ENCODE data around the gene SYT9. TPM values are rescaled to one million over a fixed set of nuclear protein-coding genes. Genes with fewer than 3 reads are reported as not detected.

The SYT9 gene
- total RNA-seq, 2 donors from 2014 or later, result 0.81 to 2.2 TPM

DNA sequence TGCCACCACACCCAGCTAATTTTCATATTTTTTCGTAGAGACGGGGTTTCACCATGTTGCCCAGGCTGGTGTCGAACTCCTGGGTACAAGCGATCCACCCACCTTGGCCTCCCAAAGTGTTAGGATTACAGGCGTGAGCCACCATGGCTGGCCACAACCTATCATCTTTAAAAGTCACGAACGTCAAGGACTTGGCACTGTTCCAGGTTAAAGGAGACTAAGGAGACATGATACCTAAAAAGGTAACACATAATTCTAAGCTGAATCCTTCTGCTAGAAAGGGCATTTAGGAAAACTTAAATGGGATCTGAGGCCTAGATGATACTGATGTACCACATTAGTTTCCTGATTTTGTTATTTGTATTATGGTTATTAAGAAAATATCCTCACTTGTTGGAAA lies 43.3 kb upstream of the SYT9 start:
- H3K27ac Mint-ChIP-seq, result no peak overlapping the region

DNA sequence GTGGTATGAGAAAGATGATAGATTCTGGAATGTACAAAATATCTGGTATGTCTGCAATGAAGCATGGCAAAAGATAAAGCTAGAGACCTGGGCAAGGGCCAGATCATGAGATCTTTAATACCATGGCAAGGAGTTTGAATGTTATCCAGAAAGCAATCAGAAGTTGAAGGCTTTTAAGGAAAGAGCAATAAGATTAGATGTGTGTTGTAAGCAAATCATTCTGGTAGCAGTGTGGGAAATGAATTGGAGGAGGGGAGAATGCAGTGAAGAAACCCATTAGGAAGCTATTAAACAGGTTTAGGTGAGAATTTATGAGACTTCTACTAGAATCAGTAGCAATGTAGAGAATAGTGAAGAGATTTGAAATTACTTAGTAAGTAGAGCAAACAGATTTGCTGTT lies 32.2 kb upstream of the SYT9 start:
- no peaks in the 10 kb centered on the region for H3K4me1 Mint-ChIP-seq
- H3K27ac Mint-ChIP-seq, result no peak overlapping the region
- TF ChIP-seq, protein P1, sequence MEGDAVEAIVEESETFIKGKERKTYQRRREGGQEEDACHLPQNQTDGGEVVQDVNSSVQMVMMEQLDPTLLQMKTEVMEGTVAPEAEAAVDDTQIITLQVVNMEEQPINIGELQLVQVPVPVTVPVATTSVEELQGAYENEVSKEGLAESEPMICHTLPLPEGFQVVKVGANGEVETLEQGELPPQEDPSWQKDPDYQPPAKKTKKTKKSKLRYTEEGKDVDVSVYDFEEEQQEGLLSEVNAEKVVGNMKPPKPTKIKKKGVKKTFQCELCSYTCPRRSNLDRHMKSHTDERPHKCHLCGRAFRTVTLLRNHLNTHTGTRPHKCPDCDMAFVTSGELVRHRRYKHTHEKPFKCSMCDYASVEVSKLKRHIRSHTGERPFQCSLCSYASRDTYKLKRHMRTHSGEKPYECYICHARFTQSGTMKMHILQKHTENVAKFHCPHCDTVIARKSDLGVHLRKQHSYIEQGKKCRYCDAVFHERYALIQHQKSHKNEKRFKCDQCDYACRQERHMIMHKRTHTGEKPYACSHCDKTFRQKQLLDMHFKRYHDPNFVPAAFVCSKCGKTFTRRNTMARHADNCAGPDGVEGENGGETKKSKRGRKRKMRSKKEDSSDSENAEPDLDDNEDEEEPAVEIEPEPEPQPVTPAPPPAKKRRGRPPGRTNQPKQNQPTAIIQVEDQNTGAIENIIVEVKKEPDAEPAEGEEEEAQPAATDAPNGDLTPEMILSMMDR (conservative IDR thresholded peaks at IDR 0.05), result no peak
- peaks cover 19% of the 10 kb centered on the region for H3K27me3 ChIP-seq (ENCODE audit: control insufficient read depth, insufficient read depth, low read length, poor library complexity, severe bottlenecking)
- no peaks in the 10 kb centered on the region for H3K9me3 ChIP-seq (ENCODE audit: control insufficient read depth, low read length)
- H3K27ac ChIP-seq (ENCODE audit: low read depth, low read length), result no peak overlapping the region
- DNase-seq, result no peak
- no peak overlapping the region for H3K4me3 Mint-ChIP-seq
- H3K36me3 ChIP-seq (ENCODE audit: control insufficient read depth, insufficient read depth, low read length), result no peaks in the 10 kb centered on the region
- H3K9me3 Mint-ChIP-seq, result no peaks in the 10 kb centered on the region
- H3K36me3 Mint-ChIP-seq (ENCODE audit: low read depth), result no peaks in the 10 kb centered on the region
- no peak overlapping the region for H3K4me3 ChIP-seq (ENCODE audit: low read length)
- peaks cover 12% of the 10 kb centered on the region for H3K27me3 Mint-ChIP-seq (ENCODE audit: insufficient read depth)
- H3K4me1 ChIP-seq (ENCODE audit: control insufficient read depth, insufficient read depth, low read length), result no peaks in the 10 kb centered on the region
- no peak overlapping the region for H3K9ac ChIP-seq (ENCODE audit: extremely low read depth, low read length, poor library complexity, severe bottlenecking)

More for the DNA sequence above, 43.3 kb upstream of the SYT9 start:
- Mint-ChIP-seq H3K27me3 (ENCODE audit: insufficient read depth) (no peaks in the 10 kb centered on the region), H3K9me3 (no peaks in the 10 kb centered on the region), H3K4me1 (peaks cover 15% of the 10 kb centered on the region), H3K4me3 (no peak overlapping the region), H3K36me3 (ENCODE audit: low read depth) (no peaks in the 10 kb centered on the region)
- Histone ChIP-seq H3K4me3 (ENCODE audit: low read length) (no peak overlapping the region), H3K9ac (ENCODE audit: extremely low read depth, low read length, poor library complexity, severe bottlenecking) (no peak overlapping the region), H3K4me1 (ENCODE audit: control insufficient read depth, insufficient read depth, low read length) (peaks cover 4% of the 10 kb centered on the region), H3K27ac (ENCODE audit: low read depth, low read length) (no peak overlapping the region), H3K9me3 (ENCODE audit: control insufficient read depth, low read length) (no peaks in the 10 kb centered on the region), H3K36me3 (ENCODE audit: control insufficient read depth, insufficient read depth, low read length) (no peaks in the 10 kb centered on the region), H3K27me3 (ENCODE audit: control insufficient read depth, insufficient read depth, low read length, poor library complexity, severe bottlenecking) (no peaks in the 10 kb centered on the region)
- no peak for DNase-seq
- TF ChIP-seq, protein P1 (conservative IDR thresholded peaks at IDR 0.05), result no peak
- 86 to 93% methylated on average over 6 to 7 of the region's 7 CpGs for WGBS, 2 experiments (ENCODE audit: insufficient coverage in 1 of 2, insufficient read length in 1 of 2)

DNA sequence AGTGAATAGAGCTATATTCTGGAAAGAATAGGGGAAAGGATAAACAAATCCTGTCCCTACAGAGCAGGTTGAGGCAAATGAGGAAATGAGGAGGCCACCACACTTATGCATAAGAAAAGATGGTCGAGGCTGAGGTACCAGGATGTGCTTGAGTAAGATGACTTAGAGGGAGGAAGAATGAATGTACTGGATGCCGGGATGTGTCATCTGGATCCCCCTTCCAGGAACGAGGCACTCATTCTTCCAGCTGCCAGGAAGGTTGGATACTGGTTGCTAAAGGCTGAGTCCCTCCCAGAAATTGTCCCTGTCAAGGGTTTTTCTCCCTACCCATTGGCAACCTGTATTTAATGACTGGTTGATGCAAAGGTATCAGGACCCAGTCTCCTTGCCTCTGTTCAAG lies 31.1 kb upstream of the SYT9 start:
- no peaks in the 10 kb centered on the region for H3K36me3 Mint-ChIP-seq (ENCODE audit: low read depth)
- H3K27ac ChIP-seq (ENCODE audit: low read depth, low read length), result no peak overlapping the region
- H3K27me3 Mint-ChIP-seq (ENCODE audit: insufficient read depth), result peaks cover 12% of the 10 kb centered on the region
- H3K4me3 ChIP-seq (ENCODE audit: low read length), result no peak overlapping the region
- TF ChIP-seq, protein P1 (conservative IDR thresholded peaks at IDR 0.05), result no peak
- no peaks in the 10 kb centered on the region for H3K4me1 ChIP-seq (ENCODE audit: control insufficient read depth, insufficient read depth, low read length)
- no peaks in the 10 kb centered on the region for H3K4me1 Mint-ChIP-seq
- H3K9me3 ChIP-seq (ENCODE audit: control insufficient read depth, low read length), result no peaks in the 10 kb centered on the region
- no peak overlapping the region for H3K9ac ChIP-seq (ENCODE audit: extremely low read depth, low read length, poor library complexity, severe bottlenecking)
- H3K9me3 Mint-ChIP-seq, result no peaks in the 10 kb centered on the region
- no peak for DNase-seq
- H3K4me3 Mint-ChIP-seq, result no peak overlapping the region
- 39 to 63% methylated on average over 2 to 3 of the region's 3 CpGs for WGBS, 2 experiments (ENCODE audit: insufficient coverage in 1 of 2, insufficient read length in 1 of 2)
- H3K27ac Mint-ChIP-seq, result no peak overlapping the region
- H3K36me3 ChIP-seq (ENCODE audit: control insufficient read depth, insufficient read depth, low read length), result no peaks in the 10 kb centered on the region
- peaks cover 19% of the 10 kb centered on the region for H3K27me3 ChIP-seq (ENCODE audit: control insufficient read depth, insufficient read depth, low read length, poor library complexity, severe bottlenecking)
